K562 (cell line): Measurements from ENCODE around the gene ZCCHC17. TPM values are rescaled to one million over a fixed set of nuclear protein-coding genes. Genes with fewer than 3 reads are reported as not detected.

Experiments
- ATAC-seq: fragments of 200-7000 bp; cut with Tn5 transposase; 3 replicates; pipeline ENCODE4 v1.9.1; 2020; ENCODE audit warnings: moderate library complexity
- BruUV-seq: library from RNA; stranded (reverse); fragments of 400-500 nt; replicated peaks from 2 replicates; lab custom pipeline; 2021; lab: Mats Ljungman, UMichigan
- CTCF ChIA-PET: fragments of 300-600 bp; formaldehyde crosslinking; extraction: SDS; loops from one replicate; lab custom pipeline; 2021; ENCODE audit warnings: low intra/inter-chr PET ratio; lab: Yijun Ruan, JAX
- POLR2A ChIA-PET: fragments of 300-600, 350-650 bp; sonication (Branson Sonifier 250); formaldehyde crosslinking; extraction: SDS; loops from one replicate; lab custom pipeline; 2021; ENCODE audit warnings: antibody characterized with exemption, inconsistent platforms; lab: Yijun Ruan, JAX
- DNase-seq, 4 experiments: peaks; one replicate each; pipeline versions ENCODE4 v3.0.0 to v3.0.0-alpha.2; 2011 to 2018; ENCODE audit warnings: low spot score in 3 of 4, mixed read lengths in 3 of 4; ENCODE audit errors: extremely low read depth in 1 of 4
- FAIRE-seq: peaks from 2 replicates; lab custom pipeline; 2011; peaks lifted over from hg19 to GRCh38; lab: Jason Lieb, UNC
- H2AFZ ChIP-seq: 2 replicates; pipeline ENCODE4 v1.6.0; 2011; ENCODE audit warnings: low read depth, low read length, control low read depth, inconsistent platforms
- H3K27ac ChIP-seq: fragments of 200-600 bp; 3 replicates; pipeline ENCODE4 v1.8.0; 2011; ENCODE audit warnings: low read depth, mild to moderate bottlenecking, control low read depth, inconsistent platforms, low read length, moderate library complexity, mixed read lengths; ENCODE audit errors: extremely low read depth
- H3K27me3 ChIP-seq, 2 experiments: fragments of 300-600 bp in 1 of 2; 2 replicates in 1 of 2; 3 replicates in 1 of 2; pipeline versions ENCODE4 v1.6.0 to v1.8.0; 2011; ENCODE audit warnings: inconsistent platforms in 2 of 2, low read length in 2 of 2, mild to moderate bottlenecking in 1 of 2, mixed read lengths in 1 of 2, moderate library complexity in 1 of 2; ENCODE audit not compliant: control insufficient read depth in 2 of 2, insufficient read depth in 2 of 2
- H3K36me3 ChIP-seq: fragments of 300-600 bp; 3 replicates; pipeline ENCODE4 v1.8.0; 2011; ENCODE audit warnings: mild to moderate bottlenecking, low read length, inconsistent platforms; ENCODE audit not compliant: control insufficient read depth, insufficient read depth
- H3K4me1 ChIP-seq, 2 experiments: fragments of 200-600 bp in 1 of 2; replicated peaks in 1 of 2; 2 replicates in 1 of 2; 3 replicates in 1 of 2; pipeline versions ENCODE4 v1.5.1 to v1.8.0; 2011; ENCODE audit warnings: inconsistent platforms in 2 of 2, low read length in 2 of 2, mild to moderate bottlenecking in 1 of 2, mixed read lengths in 1 of 2, moderate library complexity in 1 of 2; ENCODE audit not compliant: control insufficient read depth in 2 of 2, insufficient read depth in 2 of 2
- H3K4me2 ChIP-seq: 2 replicates; pipeline ENCODE4 v1.6.1; 2011; ENCODE audit warnings: low read length, control low read depth, inconsistent platforms, mixed read lengths; ENCODE audit not compliant: insufficient read depth
- H3K4me3 ChIP-seq: fragments of 200-600 bp; sonication (generic), shearing (Covaris generic); 2 replicates; pipeline ENCODE4 v1.5.1; 2016; ENCODE audit warnings: control low read depth, inconsistent platforms
- H3K79me2 ChIP-seq: fragments of 200-600 bp; 3 replicates; pipeline ENCODE4 v1.8.0; 2011; ENCODE audit warnings: low read length, inconsistent platforms; ENCODE audit not compliant: control insufficient read depth, insufficient read depth
- H3K9ac ChIP-seq, 2 experiments: 2 replicates each; pipeline versions ENCODE4 v1.6.0 to v1.6.1; 2011; ENCODE audit warnings: low read depth in 2 of 2, low read length in 2 of 2, control low read depth in 1 of 2, inconsistent platforms in 1 of 2, mild to moderate bottlenecking in 1 of 2, mixed read lengths in 1 of 2; ENCODE audit not compliant: insufficient read depth in 1 of 2
- H3K9me1 ChIP-seq: one replicate; pipeline ENCODE4 v1.6.0; 2011; ENCODE audit warnings: inconsistent platforms, mild to moderate bottlenecking, low read length, moderate library complexity; ENCODE audit not compliant: control insufficient read depth, insufficient read depth
- H3K9me3 ChIP-seq: replicated peaks from 2 replicates; pipeline ENCODE4 v1.5.1; 2011; ENCODE audit warnings: low read depth, low read length, inconsistent platforms; ENCODE audit not compliant: control insufficient read depth, insufficient read depth
- H4K20me1 ChIP-seq: replicated peaks from 2 replicates; pipeline ENCODE4 v1.6.1; 2011; ENCODE audit warnings: low read length, inconsistent platforms, mixed read lengths; ENCODE audit not compliant: control insufficient read depth, insufficient read depth
- DEAF1 ChIP-seq: fragments of 450-650 bp; formaldehyde crosslinking; IDR thresholded peaks from 2 replicates; pipeline ENCODE4 v1.4.0; 2020; ENCODE audit warnings: mild to moderate bottlenecking, moderate library complexity
- DIDO1 ChIP-seq: fragments of 450-650 bp; IDR thresholded peaks from 2 replicates; pipeline ENCODE4 v1.6.1; 2016; ENCODE audit warnings: low read depth, missing biosample characterization, missing genetic modification characterization
- FUS ChIP-seq: fragments of 200-400 bp; formaldehyde crosslinking; optimal IDR thresholded peaks from 2 replicates; pipeline ENCODE3; 2017; ENCODE audit warnings: low read depth, low read length
- MCM3 ChIP-seq: fragments of 450-650 bp; IDR thresholded peaks from 2 replicates; pipeline ENCODE4 v1.6.1; 2016
- TAF7 ChIP-seq: fragments of 450-650 bp; IDR thresholded peaks from 2 replicates; pipeline ENCODE4 v1.6.1; 2016; ENCODE audit warnings: missing genetic modification characterization, missing compliant biosample characterization
- ZBTB26 ChIP-seq: fragments of 450-650 bp; formaldehyde crosslinking; IDR thresholded peaks from 2 replicates; pipeline ENCODE4 v1.4.0; 2022; ENCODE audit warnings: missing genetic modification characterization
- ZKSCAN8 ChIP-seq: fragments of 200-800 bp; sonication (Bioruptor generic); IDR thresholded peaks from 2 replicates; pipeline ENCODE4 v1.6.1; 2016; ENCODE audit warnings: missing genetic modification characterization, missing compliant biosample characterization
- ZNF12 ChIP-seq: sonication (generic); formaldehyde crosslinking; IDR thresholded peaks from 2 replicates; pipeline ENCODE4 v1.4.0; 2020; ENCODE audit warnings: mild to moderate bottlenecking, missing genetic modification reagents
- ZNF717 ChIP-seq: fragments of 250-450 bp; sonication (Bioruptor Pico); IDR thresholded peaks from 2 replicates; pipeline ENCODE4 v1.5.0; 2021
- WGBS: fragments of 100-300 bp; shearing (Covaris generic); methylation state at CpG from one replicate; pipeline ENCODE4 v1.1.6; 2016; ENCODE audit warnings: low coverage, mixed read lengths; ENCODE audit not compliant: insufficient coverage; ENCODE audit errors: missing lambda C conversion rate; 5-methylcytosine and 5-hydroxymethylcytosine counted together
- in situ Hi-C: fragments of 300-500 bp; cut with MboI; formaldehyde crosslinking; loops from 4 replicates; pipeline ENCODE4 v1.15.0; 2018; ENCODE audit warnings: inconsistent platforms, mixed read lengths
- intact Hi-C: fragments of 100-400 bp; cut with micrococcal nuclease; formaldehyde crosslinking; loops from 2 replicates; pipeline ENCODE4 v1.14.2; 2022
- polyA plus RNA-seq, 8 experiments: library from polyadenylated mRNA; depleted of rRNA in 4 of 8; stranded (reverse) in 5 of 8; unstranded in 3 of 8; fragments of >200 nt; fragmentation: Nextera tagmentation in 2 of 8; fragmentation: Illumina TruSeq in 1 of 8; extraction: Ambion mirVana in 2 of 8; extraction: Trizol in 1 of 8; gene quantifications; 2 replicates each; pipeline versions ENCODE4 v1.2.1 to v1.2.3, GENCODE V29; 2011 to 2014; ENCODE audit warnings: inconsistent platforms in 1 of 8, missing spikeins in 1 of 8
- total RNA-seq, 7 experiments: library from RNA; depleted of rRNA in 6 of 7; stranded (reverse); fragments of >200 nt in 6 of 7; fragmentation: Illumina TruSeq in 2 of 7; extraction: Trizol in 2 of 7; gene quantifications; 2 replicates each; pipeline versions ENCODE4 v1.2.1 to v1.2.3, GENCODE V29; 2011 to 2021; ENCODE audit warnings: low replicate concordance in 1 of 7
- TF ChIP-seq, protein P1 (sequence below): fragments of 450-650 bp; IDR thresholded peaks from 2 replicates; pipeline ENCODE4 v1.6.1; 2016; ENCODE audit warnings: low read depth, mild to moderate bottlenecking, moderate library complexity

ZCCHC17 gene
- total and polyA plus RNA-seq, 9 of the 15 experiments (the other 6 are each of a cell fraction or from before 2014, with no cell fraction given) = 46.9 to 150 (median 74.7) TPM

DNA sequence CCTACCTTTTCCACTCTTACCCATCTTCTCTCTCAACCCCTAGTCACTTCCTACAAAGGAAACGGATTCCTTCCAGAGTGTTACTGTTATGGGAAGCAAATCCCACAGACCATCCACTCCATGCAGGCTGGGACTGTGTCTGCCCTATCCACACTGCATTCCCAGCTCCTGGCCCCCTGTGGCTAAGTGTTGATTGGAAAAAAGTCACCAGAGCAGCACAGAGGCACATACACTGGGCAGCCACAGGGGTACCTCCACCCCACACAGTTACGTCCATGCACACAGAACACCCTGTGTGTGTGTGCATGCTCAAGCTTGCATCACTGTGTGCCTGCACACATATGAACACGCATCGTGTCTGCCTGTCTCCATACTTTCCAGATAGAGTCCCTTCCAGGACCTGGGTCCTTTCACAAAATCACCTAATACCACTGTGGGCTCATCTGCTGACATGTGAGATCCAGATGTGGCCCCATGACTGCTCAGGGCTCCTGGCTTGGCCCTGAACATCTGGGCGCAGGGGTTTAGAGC is 112.0 kb downstream of the ZCCHC17 start:
- Histone ChIP-seq H3K4me2 (no peak overlapping the region), H3K4me1 (peaks cover 21 to 30% of the 10 kb centered on the region in 2 experiments; a peak in 4 of 5 replicates), H3K36me3 (no peaks in the 10 kb centered on the region), H3K9me3 (no peaks in the 10 kb centered on the region), H2AFZ (no peak overlapping the region), H3K9ac (no peak overlapping the region), H3K4me3 (no peak overlapping the region)
- intact Hi-C loops (no loop called here), in situ Hi-C loops (no loop called here)
- BruUV-seq = no TSS peak
- CTCF ChIA-PET = no interaction called here
- no peak for DNase-seq
- FAIRE-seq = no peak
- ATAC-seq = no peak
- TF ChIP-seq ZBTB26 (CRISPR knock-in tag) = no peak
- TF ChIP-seq MCM3 = no peak
- TF ChIP-seq ZNF717 (CRISPR knock-in tag) = no peak
- no peak for TF ChIP-seq TAF7
- no peak for TF ChIP-seq DEAF1 (CRISPR knock-in tag)
- no peak for TF ChIP-seq DIDO1 (tag)
- TF ChIP-seq FUS = no peak
- TF ChIP-seq, protein P1, sequence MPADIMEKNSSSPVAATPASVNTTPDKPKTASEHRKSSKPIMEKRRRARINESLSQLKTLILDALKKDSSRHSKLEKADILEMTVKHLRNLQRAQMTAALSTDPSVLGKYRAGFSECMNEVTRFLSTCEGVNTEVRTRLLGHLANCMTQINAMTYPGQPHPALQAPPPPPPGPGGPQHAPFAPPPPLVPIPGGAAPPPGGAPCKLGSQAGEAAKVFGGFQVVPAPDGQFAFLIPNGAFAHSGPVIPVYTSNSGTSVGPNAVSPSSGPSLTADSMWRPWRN = no peak
- no peak for TF ChIP-seq ZNF12 (CRISPR knock-in tag)
- no peak for TF ChIP-seq ZKSCAN8 (CRISPR knock-in tag)
- TF ChIP-seq, all 486 proteins: peak for 0
- POLR2A ChIA-PET = interaction anchor here (1.1 kb wide), 1 partner anchor 10 kb away, joined by 3 read pairs; no protein-coding TSS in a partner anchor
- H3K9me1 ChIP-seq = no peaks in the 10 kb centered on the region
- H3K27me3 ChIP-seq = peaks cover 4 to 20% of the 10 kb centered on the region in 2 experiments; a peak in 4 of 5 replicates
- H4K20me1 ChIP-seq = no peaks in the 10 kb centered on the region
- WGBS = 24% methylated on average over 5 of the region's 5 CpGs
- no peak overlapping the region for H3K27ac ChIP-seq
- no peaks in the 10 kb centered on the region for H3K79me2 ChIP-seq
